SKM-1 treated with dmso at 0.1 percent for 144 hours (cell line): ENCODE measurements around the gene ULK3.

Experiments used
- DNase-seq: peaks from one replicate; lab custom pipeline; 2025; ENCODE audit not compliant: unreplicated experiment; lab: John Stamatoyannopoulos, UW

ULK3 gene

GRCh38 chr15:74787251-74788041 lies 55.5 kb downstream of the ULK3 start:
- peak; percentile 99 for DNase-seq

- DNase-seq: no peak
Observed at GRCh38 chr15:74786551-74787165, 56.3 kb downstream of the ULK3 start.
